HEK293 (cell line): ENCODE measurements around the gene PPM1F.

Experiments
- CTCF ChIA-PET: fragments of 350-600 bp; formaldehyde crosslinking; extraction: SDS; loops from one replicate; lab custom pipeline; 2021; ENCODE audit warnings: antibody characterized with exemption; lab: Yijun Ruan, JAX
- POLR2A ChIA-PET: fragments of 300-600 bp; formaldehyde crosslinking; extraction: SDS; loops from one replicate; lab custom pipeline; 2020; ENCODE audit warnings: antibody characterized with exemption, inconsistent platforms; lab: Yijun Ruan, JAX
- H3K27ac ChIP-seq: fragments of 200-500 bp; sonication (Bioruptor generic); 2 replicates; pipeline ENCODE4 v1.5.1; 2014; ENCODE audit warnings: low read depth, low read length, control low read depth, inconsistent platforms; ENCODE audit errors: extremely low read depth
- H3K36me3 ChIP-seq, 2 experiments: fragments of 200-500 bp in 1 of 2; sonication (Bioruptor generic) in 1 of 2; 1 replicate in 1 of 2; 2 replicates in 1 of 2; pipeline ENCODE4 v1.5.1; 2014 to 2017; ENCODE audit warnings: inconsistent platforms in 2 of 2, low read length in 2 of 2; ENCODE audit not compliant: control insufficient read depth in 2 of 2, insufficient read depth in 1 of 2
- H3K4me1 ChIP-seq: fragments of 200-500 bp; sonication (Bioruptor generic); 2 replicates; pipeline ENCODE4 v1.5.1; 2014; ENCODE audit warnings: mild to moderate bottlenecking, low read length, inconsistent platforms; ENCODE audit not compliant: control insufficient read depth, insufficient read depth
- H3K4me3 ChIP-seq: 2 replicates; pipeline ENCODE4 v1.5.1; 2011; ENCODE audit warnings: low read depth, mild to moderate bottlenecking, control low read depth, low read length, moderate library complexity
- H3K9me3 ChIP-seq: fragments of 200-500 bp; sonication (Bioruptor generic); 2 replicates; pipeline ENCODE4 v1.5.1; 2014; ENCODE audit warnings: low read depth, low read length, inconsistent platforms; ENCODE audit not compliant: control insufficient read depth, insufficient read depth
- ATF2 ChIP-seq: fragments of 450-650 bp; formaldehyde crosslinking; IDR thresholded peaks from 2 replicates; pipeline ENCODE4 v1.5.1; 2016; ENCODE audit warnings: missing biosample characterization, missing genetic modification characterization, low read depth
- BCL11A ChIP-seq: fragments of 450-650 bp; formaldehyde crosslinking; IDR thresholded peaks from 2 replicates; pipeline ENCODE4 v1.5.1; 2016; ENCODE audit warnings: low read depth, missing biosample characterization, missing genetic modification characterization
- FEZF1 ChIP-seq: fragments of 450-650 bp; formaldehyde crosslinking; IDR thresholded peaks from 2 replicates; pipeline ENCODE4 v1.5.1; 2016; ENCODE audit warnings: missing biosample characterization, missing genetic modification characterization
- MEIS1 ChIP-seq: sonication (generic); formaldehyde crosslinking; IDR thresholded peaks from 2 replicates; pipeline ENCODE4 v1.8.1; 2022; ENCODE audit warnings: missing genetic modification reagents, mild to moderate bottlenecking, borderline replicate concordance
- PRDM10 ChIP-seq: fragments of 450-650 bp; formaldehyde crosslinking; IDR thresholded peaks from 2 replicates; pipeline ENCODE4 v1.5.1; 2016; ENCODE audit warnings: missing biosample characterization, missing genetic modification characterization
- SCRT1 ChIP-seq: fragments of 450-650 bp; formaldehyde crosslinking; IDR thresholded peaks from 2 replicates; pipeline ENCODE4 v1.5.1; 2016; ENCODE audit warnings: missing biosample characterization, missing genetic modification characterization, borderline replicate concordance
- ZBTB17 ChIP-seq: fragments of 450-650 bp; formaldehyde crosslinking; IDR thresholded peaks from 2 replicates; pipeline ENCODE4 v1.5.1; 2016; ENCODE audit warnings: missing biosample characterization, missing genetic modification characterization
- ZEB2 ChIP-seq: fragments of 450-650 bp; formaldehyde crosslinking; IDR thresholded peaks from 2 replicates; pipeline ENCODE4 v1.5.1; 2016; ENCODE audit warnings: missing biosample characterization, missing genetic modification characterization
- ZNF10 ChIP-seq: fragments of 450-650 bp; formaldehyde crosslinking; IDR thresholded peaks from 2 replicates; pipeline ENCODE4 v1.5.1; 2017; ENCODE audit warnings: missing biosample characterization, missing genetic modification characterization
- ZNF112 ChIP-seq: fragments of 450-650 bp; formaldehyde crosslinking; IDR thresholded peaks from 2 replicates; pipeline ENCODE4 v1.5.0; 2017; ENCODE audit warnings: missing biosample characterization, missing genetic modification characterization
- ZNF18 ChIP-seq: fragments of 450-650 bp; formaldehyde crosslinking; IDR thresholded peaks from 2 replicates; pipeline ENCODE4 v1.5.1; 2016; ENCODE audit warnings: missing biosample characterization, missing genetic modification characterization
- ZNF19 ChIP-seq: fragments of 450-650 bp; formaldehyde crosslinking; IDR thresholded peaks from 2 replicates; pipeline ENCODE4; 2016; ENCODE audit warnings: missing biosample characterization, missing genetic modification characterization, low read depth
- ZNF202 ChIP-seq: fragments of 450-650 bp; formaldehyde crosslinking; IDR thresholded peaks from 2 replicates; pipeline ENCODE4 v1.5.1; 2016; ENCODE audit warnings: missing biosample characterization, missing genetic modification characterization, borderline replicate concordance
- ZNF239 ChIP-seq: fragments of 450-650 bp; formaldehyde crosslinking; IDR thresholded peaks from 2 replicates; pipeline ENCODE4 v1.5.1; 2016; ENCODE audit warnings: missing biosample characterization, missing genetic modification characterization
- ZNF324 ChIP-seq: fragments of 450-650 bp; formaldehyde crosslinking; IDR thresholded peaks from 2 replicates; pipeline ENCODE4 v1.5.1; 2016; ENCODE audit warnings: missing biosample characterization, missing genetic modification characterization
- ZNF426 ChIP-seq: fragments of 450-650 bp; formaldehyde crosslinking; IDR thresholded peaks from 2 replicates; pipeline ENCODE4 v1.5.1; 2017; ENCODE audit warnings: missing biosample characterization, missing genetic modification characterization, mild to moderate bottlenecking, inconsistent platforms, moderate library complexity
- ZNF514 ChIP-seq: fragments of 450-650 bp; formaldehyde crosslinking; IDR thresholded peaks from 2 replicates; pipeline ENCODE4 v1.5.1; 2016; ENCODE audit warnings: missing biosample characterization, missing genetic modification characterization
- ZNF596 ChIP-seq: fragments of 450-650 bp; IDR thresholded peaks from 2 replicates; pipeline ENCODE4 v1.5.0; 2018; ENCODE audit warnings: missing biosample characterization, mild to moderate bottlenecking, missing genetic modification characterization, moderate library complexity
- ZNF623 ChIP-seq: fragments of 450-650 bp; formaldehyde crosslinking; IDR thresholded peaks from 2 replicates; pipeline ENCODE4 v1.5.1; 2016; ENCODE audit warnings: missing biosample characterization, missing genetic modification characterization
- ZNF843 ChIP-seq: fragments of 450-650 bp; formaldehyde crosslinking; IDR thresholded peaks from 2 replicates; pipeline ENCODE4 v1.5.1; 2016; ENCODE audit warnings: missing biosample characterization, missing genetic modification characterization
- ZSCAN23 ChIP-seq: fragments of 450-650 bp; formaldehyde crosslinking; IDR thresholded peaks from 2 replicates; pipeline ENCODE4 v1.5.1; 2016; ENCODE audit warnings: missing biosample characterization, missing genetic modification characterization
- ZSCAN4 ChIP-seq: fragments of 450-650 bp; formaldehyde crosslinking; IDR thresholded peaks from 2 replicates; pipeline ENCODE4 v1.5.1; 2017; ENCODE audit warnings: missing biosample characterization, missing genetic modification characterization

Gene PPM1F

GRCh38 chr22:21994881-21995444, 42.3 kb upstream of the PPM1F start (continued):
- TF ChIP-seq ZNF843, result no peak
- TF ChIP-seq ZSCAN23 (tag by site-specific recombination), result no peak
- no peak for TF ChIP-seq ZEB2 (tag by site-specific recombination)
- TF ChIP-seq ATF2, result no peak
- TF ChIP-seq ZBTB17, result no peak
- TF ChIP-seq FEZF1 (tag by site-specific recombination), result no peak
- TF ChIP-seq, all 188 proteins: peak for 0

GRCh38 chr22:21992593-21993237, 40.1 kb upstream of the PPM1F start:
- CTCF ChIA-PET, result interaction anchor here (0.6 to 1.0 kb wide), 4 partner anchors 9 to 1869 kb away, joined by 3 to 5 read pairs (median 4); no protein-coding TSS in a partner anchor
- no peaks in the 10 kb centered on the region for H3K36me3 ChIP-seq
- H3K27ac ChIP-seq, result no peak overlapping the region
- no peak overlapping the region for H3K4me3 ChIP-seq
- TF ChIP-seq MEIS1 (CRISPR knock-in tag), result no peak
- no peak for TF ChIP-seq BCL11A (tag by site-specific recombination)
- no peak for TF ChIP-seq ZEB2 (tag by site-specific recombination)
- no peak for TF ChIP-seq ZNF202 (tag by site-specific recombination)
- TF ChIP-seq ZNF10 (tag by site-specific recombination), result no peak
- TF ChIP-seq ZNF239 (tag by site-specific recombination), result no peak
- no peak for TF ChIP-seq ATF2
- no peak for TF ChIP-seq ZNF514 (tag by site-specific recombination)
- TF ChIP-seq ZNF426 (tag by site-specific recombination), result no peak
- no peak for TF ChIP-seq ZSCAN4 (tag by site-specific recombination)
- TF ChIP-seq ZNF19 (tag by site-specific recombination), result no peak
- TF ChIP-seq PRDM10, result no peak
- TF ChIP-seq SCRT1 (tag by site-specific recombination), result no peak
- TF ChIP-seq ZNF623, result no peak
- no peak for TF ChIP-seq ZNF112 (tag by site-specific recombination)
- TF ChIP-seq ZNF596 (tag by site-specific recombination), result no peak
- no peak for TF ChIP-seq ZNF18 (tag by site-specific recombination)
- no peak for TF ChIP-seq ZNF324 (tag by site-specific recombination)
- TF ChIP-seq, all 188 proteins: peak for 0
- POLR2A ChIA-PET, result no interaction called here
- Histone ChIP-seq H3K4me1 (no peaks in the 10 kb centered on the region), H3K9me3 (no peaks in the 10 kb centered on the region)
